Islet of Langerhans (tissue), 1 donor: ENCODE data around the gene RAB1B.
"Not testable (repeated sequence)": the region's sequence is repeated elsewhere in the genome, so short reads cannot be mapped to it uniquely, and the experiment has no call there.

Experiments
- FAIRE-seq: peaks from one replicate; lab custom pipeline; 2011; peaks lifted over from hg19 to GRCh38; lab: Jason Lieb, UNC

The RAB1B gene

GRCh38 chr11:66239998-66240780 lies 28.2 kb upstream of the RAB1B start:
- FAIRE-seq = no peak

DNA sequence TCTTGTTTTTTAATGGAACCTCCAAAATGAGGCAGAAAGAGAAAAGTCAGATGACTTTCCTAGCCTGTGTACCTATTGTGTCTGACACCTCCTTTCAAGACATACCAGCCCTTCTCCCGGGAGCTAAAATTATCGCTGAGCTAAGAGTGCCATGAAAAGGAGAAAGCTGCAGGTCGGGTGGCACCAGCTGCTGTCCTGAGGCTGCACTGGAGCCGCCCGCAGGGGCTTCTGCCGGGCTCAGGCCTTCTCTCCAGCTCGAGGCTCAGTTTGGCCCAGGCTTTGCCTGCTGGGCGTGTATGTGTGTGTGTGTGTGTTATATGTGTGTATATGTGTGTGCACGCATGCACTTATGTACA lies 27.7 kb upstream of the RAB1B start:
- no peak for FAIRE-seq

DNA sequence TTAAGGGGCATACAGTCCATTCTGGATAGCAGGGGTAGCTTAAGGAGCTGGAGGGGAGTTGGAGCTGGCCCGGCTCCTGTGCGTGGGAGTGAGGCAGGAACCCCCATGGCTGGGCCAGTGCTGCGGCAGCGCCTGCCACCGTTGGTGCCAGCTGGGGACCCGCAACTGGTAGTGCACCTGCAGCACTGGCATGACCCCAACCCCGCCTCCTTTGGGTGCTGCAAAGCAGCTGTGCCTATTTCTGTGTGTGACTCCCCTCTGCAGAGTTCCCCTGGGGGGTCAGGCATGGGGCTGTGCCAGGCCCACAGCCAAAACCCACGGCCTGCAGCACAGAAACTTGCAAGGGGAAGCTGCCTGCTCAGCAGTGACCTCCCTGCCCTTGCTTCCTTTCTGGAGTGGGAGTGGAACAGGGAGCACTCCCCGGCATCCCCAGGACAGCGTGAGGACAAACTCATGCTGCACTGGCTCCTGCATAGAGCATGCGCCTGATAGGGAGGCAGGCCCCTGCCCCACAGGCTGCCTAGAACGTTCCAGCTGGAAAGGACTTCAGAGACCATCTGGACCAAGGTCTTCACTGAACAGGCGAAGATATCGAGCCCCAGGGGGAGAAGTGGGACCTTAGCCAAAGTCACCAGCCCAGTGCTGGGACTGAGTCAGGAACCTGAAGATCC lies 26.2 kb upstream of the RAB1B start:
- no peak for FAIRE-seq

DNA sequence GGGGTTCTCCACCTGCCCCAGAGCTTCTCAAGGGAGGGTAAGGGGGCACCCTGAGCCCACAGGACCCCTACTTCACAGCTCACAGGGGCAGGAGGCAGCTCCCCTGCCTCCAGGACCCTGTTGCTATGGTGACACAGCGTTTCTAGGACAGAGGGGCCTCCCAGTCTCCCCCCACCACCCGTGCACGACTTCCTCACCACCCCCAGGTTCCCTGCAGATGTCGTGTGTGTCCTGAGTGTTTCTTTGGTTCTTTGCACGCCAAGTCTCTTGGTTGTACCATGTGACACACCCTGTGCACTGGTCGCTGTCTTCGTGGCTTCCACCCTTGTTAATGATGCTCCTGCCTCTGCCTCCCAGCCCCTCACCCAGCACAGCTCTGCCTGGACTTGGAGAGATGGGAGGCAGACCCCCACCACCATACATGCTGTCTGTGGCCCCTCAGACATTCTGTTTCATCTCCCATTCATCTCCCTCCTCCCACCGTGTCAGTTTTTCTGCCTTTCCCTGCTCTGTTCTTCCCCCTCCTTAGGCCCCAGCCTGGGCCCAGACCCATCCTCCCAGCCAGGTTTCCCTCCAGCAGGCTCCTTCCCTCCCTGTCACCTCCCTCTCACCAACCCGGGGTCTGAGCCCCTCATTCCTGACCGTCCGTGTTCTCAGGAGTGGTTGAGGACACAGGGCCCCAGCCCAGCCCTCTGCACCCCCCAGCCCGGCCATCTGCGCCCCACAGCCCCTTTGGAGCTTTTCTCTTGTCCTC lies 24.5 kb upstream of the RAB1B start:
- FAIRE-seq = no peak

- FAIRE-seq = no peak
Measured at GRCh38 chr11:66247295-66247694, 21.1 kb upstream of the RAB1B start.

GRCh38 chr11:66247801-66248200 lies 20.6 kb upstream of the RAB1B start:
- FAIRE-seq = no peak

DNA sequence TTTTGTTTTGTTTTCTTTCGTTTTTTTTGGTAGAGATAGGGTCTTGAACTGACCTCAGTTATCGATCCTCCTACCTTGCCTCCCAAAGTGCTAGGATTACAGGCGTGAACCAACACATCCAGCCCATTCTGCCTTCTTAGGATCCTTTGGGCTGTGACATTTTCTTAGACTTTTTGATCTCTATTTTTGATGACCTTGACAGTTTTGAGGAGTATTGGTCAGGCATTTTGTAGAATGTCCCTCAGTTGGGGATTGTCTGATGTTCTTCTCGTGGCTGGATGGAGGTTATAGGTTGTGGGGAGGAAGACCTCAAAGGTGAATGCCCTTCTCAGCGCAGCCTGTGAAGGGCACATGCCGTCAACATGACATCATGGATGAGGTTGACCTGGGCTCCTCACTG lies 19.5 kb upstream of the RAB1B start:
- no peak for FAIRE-seq

DNA sequence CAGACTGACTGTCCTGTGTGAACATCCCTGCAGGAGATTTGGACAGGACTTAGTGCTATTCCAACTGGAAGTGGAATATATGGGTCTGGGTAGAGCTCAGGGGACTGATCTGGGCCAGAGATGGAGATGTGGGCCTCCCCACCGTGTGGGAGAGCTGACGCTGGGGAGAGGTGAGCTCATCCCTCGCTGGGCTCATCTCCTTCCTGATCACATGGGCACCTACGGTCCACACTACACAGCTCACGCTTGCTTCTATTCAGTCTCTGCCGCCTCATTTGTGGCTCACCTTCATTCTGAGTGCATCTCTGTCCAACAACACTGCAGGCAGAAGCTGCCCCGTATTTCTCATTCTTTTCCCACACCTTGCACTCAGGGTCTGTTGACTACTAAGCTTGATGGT lies 16.6 kb upstream of the RAB1B start:
- FAIRE-seq = no peak

DNA sequence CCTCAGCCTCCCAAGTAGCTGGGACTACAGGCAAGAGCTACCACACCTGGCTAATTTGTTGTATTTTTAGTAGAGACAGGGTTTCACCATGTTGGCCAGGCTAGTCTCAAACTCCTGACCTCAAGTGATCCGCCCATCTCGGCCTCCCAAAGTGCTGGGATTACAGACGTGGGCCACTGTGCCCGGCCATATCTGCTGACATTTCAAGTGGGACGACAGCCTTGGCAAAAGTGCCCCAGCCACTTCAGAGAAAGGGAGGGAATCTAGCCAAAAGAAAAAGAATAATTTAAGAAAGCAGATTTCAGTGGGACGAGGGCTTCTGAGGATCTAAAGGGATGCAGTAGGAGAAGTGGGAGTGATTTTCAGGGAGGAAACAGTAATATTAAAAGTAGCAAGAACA lies 15.4 kb upstream of the RAB1B start:
- FAIRE-seq = not testable (repeated sequence)

DNA sequence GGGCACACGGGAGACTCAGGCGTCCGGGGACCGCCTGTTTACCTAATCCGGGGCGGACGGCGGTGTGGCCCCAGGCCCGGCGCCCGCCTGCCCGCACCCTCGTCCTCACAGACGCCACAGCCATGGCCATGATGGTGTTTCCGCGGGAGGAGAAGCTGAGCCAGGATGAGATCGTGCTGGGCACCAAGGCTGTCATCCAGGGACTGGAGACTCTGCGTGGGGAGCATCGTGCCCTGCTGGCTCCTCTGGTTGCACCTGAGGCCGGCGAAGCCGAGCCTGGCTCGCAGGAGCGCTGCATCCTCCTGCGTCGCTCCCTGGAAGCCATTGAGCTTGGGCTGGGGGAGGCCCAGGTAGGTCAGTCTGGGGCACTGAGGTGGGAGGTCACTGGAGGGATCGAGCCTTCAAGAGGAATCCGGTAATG lies 10.0 kb upstream of the RAB1B start:
- no peak for FAIRE-seq

DNA sequence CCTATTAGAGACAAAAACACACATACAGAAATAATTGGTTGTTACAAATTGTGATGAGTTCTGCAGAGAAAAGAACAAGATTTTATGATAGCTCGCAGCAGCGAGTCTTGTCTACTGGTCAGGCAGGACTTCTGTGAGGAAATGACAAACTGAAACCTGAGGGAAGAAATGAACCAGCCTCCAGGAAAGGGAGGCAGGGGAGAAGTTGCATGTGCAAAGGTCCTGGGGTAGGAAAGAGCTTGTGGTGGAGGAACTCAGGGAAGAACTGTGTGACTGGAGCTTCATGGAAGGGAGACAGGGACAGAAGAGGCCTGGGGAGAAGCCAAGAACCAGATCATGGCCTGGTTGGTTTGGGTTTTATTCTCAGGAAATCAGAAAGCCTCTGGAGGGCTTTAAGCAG lies 9.2 kb upstream of the RAB1B start:
- no peak for FAIRE-seq

DNA sequence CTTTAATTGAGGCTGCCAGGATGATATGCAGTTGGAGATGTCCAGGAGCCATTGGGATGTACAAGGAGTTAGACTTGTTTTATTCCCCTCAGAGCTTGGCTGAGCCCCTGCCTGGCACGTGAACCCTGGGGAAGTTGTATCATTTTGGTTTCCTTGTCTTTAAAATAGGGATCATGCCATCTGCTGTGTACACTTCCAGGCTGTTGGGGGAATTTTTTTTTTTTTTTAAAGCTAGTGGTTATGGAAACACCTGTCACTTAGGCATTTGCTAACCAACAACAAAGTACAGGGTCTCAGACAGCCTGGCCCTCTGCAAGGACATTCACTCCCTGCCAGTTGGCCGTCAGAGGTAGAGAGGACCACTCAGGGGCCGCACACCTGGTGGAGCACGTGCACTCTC lies 8.5 kb upstream of the RAB1B start:
- no peak for FAIRE-seq

- no peak for FAIRE-seq
Measured at GRCh38 chr11:66261578-66261977, 6.9 kb upstream of the RAB1B start.

DNA sequence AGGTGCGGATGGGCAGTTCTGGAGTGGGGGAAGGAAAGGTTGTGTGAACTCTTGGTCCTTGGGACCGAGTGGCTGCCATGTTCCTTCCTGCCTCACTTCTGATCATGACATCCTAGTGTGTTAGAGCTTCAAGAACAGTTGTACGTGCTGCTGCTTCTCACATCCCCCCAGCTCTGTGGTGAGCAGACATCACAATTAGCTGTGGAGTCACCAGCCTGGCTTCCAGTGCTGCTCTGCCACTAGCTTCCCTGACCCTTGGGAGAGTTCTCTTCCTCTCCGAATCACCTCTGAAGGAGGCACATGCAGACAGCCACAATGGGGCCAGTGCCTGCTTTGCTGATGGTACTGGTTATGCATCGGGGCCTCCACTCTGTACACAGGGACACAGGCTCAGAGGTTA lies 6.2 kb upstream of the RAB1B start:
- FAIRE-seq = no peak

DNA sequence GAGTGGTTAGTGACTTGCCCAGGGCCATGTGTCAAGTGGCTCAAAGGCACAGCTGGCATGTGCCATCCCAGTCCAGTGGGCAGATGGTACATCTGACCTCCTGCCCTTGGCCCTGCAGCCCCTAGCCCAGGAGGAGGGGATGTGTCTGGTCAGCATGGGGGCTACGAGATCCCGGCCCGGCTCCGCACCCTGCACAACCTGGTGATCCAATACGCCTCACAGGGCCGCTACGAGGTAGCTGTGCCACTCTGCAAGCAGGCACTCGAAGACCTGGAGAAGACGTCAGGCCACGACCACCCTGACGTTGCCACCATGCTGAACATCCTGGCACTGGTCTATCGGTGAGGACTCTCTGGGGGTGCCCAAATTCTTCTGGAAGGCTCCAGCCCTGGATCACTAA lies 5.7 kb upstream of the RAB1B start:
- FAIRE-seq = no peak

GRCh38 chr11:66263231-66263630 lies 5.2 kb upstream of the RAB1B start:
- FAIRE-seq = no peak

DNA sequence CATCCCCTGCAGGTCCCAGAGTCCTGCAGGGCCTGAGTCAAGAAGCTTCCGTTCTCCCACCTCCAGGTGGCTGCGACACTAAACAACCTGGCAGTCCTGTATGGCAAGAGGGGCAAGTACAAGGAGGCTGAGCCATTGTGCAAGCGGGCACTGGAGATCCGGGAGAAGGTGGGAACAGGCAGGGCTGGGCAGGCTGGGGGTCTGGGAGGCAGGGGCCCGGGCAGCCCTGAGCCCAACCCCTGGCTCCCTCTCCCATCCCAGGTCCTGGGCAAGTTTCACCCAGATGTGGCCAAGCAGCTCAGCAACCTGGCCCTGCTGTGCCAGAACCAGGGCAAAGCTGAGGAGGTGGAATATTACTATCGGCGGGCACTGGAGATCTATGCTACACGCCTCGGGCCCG lies 4.7 kb upstream of the RAB1B start:
- no peak for FAIRE-seq

GRCh38 chr11:66264383-66264782 lies 4.1 kb upstream of the RAB1B start:
- no peak for FAIRE-seq

DNA sequence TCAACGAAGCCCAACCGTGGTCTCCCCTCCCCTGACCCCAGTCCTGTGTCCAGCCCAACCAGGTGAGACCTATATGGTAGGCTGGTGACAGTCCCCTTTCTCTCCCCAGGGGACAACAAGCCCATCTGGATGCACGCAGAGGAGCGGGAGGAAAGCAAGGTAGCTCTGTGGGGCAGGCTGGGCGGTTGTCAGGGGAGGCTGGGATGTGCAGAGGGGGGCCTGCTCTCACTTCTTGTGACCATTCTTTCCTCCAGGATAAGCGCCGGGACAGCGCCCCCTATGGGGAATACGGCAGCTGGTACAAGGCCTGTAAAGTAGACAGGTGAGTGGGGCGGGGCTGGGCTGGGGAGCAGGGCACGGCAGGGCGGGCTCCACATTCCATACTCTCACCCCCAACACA lies 3.5 kb upstream of the RAB1B start:
- FAIRE-seq = no peak

- no peak for FAIRE-seq
Measured at GRCh38 chr11:66265531-66266377, 2.7 kb upstream of the RAB1B start.

DNA sequence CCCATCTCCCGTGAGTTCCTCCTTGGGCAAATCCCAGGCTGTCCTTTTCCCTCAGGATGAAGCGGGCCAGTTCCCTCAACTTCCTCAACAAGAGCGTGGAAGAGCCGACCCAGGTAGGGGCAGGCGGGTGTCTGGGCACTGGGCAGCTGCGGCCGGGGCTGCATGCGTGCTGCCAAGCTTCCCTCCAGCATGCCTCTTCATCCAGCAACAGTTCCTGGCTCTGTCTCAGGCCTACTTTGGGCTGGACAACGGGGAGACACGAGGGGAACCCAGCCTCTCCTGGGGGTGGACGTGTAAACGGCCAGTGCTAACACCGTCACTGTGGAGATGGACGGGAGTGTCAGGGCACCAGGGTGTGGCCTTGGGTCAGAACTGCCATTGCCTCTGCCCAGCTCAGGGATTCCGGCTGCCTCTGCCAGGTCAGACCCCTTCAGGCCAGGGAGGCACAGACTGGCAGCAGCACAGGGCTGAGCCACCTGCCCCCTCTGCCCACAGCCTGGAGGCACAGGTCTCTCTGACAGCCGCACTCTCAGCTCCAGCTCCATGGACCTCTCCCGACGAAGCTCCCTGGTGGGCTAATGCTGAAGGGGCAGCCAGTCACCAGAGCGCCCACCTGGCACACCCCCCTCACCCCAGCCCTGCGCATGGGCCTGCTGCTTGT lies 1.9 kb upstream of the RAB1B start:
- FAIRE-seq = no peak

- no peak for FAIRE-seq
Measured at GRCh38 chr11:66267039-66267378, 1.4 kb upstream of the RAB1B start.
